OCI-LY3 (cell line): ENCODE results near the gene SF3B5.

ENCODE experiments used
- EZH2phosphoT487 ChIP-seq: fragments of 200-600 bp; shearing (Covaris generic); IDR thresholded peaks from 2 replicates; pipeline ENCODE4 v1.6.1; 2018; ENCODE audit warnings: antibody characterized with exemption, mixed run types, low read depth
- TF ChIP-seq, protein P1 (sequence below): fragments of 200-600, 300-600 bp; sonication (generic); IDR thresholded peaks from 2 replicates; pipeline ENCODE4 v1.5.1; 2014; ENCODE audit warnings: antibody characterized with exemption, low read length, low read depth

DNA sequence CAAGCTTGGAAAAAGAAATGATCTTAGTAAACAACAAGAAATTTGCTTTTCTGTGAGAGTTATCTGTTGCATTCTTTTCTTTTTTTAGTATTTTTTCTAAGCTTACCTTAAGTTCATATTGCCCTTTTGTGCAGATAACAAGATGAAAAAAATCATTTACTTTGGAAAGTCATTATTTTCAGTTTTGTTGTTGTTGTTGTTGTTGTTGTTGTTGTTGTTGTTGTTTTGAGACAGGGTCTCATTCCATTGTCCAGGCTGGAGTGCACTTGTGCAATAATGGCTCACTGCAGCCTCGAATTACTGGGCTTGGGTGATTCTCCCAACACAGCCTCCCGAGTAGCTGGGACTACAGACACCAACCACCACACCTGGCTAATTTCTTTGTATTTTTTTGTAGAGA is 46.1 kb upstream of the SF3B5 start:
- TF ChIP-seq, protein P1, sequence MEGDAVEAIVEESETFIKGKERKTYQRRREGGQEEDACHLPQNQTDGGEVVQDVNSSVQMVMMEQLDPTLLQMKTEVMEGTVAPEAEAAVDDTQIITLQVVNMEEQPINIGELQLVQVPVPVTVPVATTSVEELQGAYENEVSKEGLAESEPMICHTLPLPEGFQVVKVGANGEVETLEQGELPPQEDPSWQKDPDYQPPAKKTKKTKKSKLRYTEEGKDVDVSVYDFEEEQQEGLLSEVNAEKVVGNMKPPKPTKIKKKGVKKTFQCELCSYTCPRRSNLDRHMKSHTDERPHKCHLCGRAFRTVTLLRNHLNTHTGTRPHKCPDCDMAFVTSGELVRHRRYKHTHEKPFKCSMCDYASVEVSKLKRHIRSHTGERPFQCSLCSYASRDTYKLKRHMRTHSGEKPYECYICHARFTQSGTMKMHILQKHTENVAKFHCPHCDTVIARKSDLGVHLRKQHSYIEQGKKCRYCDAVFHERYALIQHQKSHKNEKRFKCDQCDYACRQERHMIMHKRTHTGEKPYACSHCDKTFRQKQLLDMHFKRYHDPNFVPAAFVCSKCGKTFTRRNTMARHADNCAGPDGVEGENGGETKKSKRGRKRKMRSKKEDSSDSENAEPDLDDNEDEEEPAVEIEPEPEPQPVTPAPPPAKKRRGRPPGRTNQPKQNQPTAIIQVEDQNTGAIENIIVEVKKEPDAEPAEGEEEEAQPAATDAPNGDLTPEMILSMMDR = no peak
- no peak for TF ChIP-seq EZH2phosphoT487
